GM10847 (cell line): Measurements from ENCODE around the gene TBL3.

Experiments used
- POLR2A ChIP-seq: IDR thresholded peaks from 2 replicates; pipeline ENCODE4 v1.6.1; 2011; ENCODE audit not compliant: insufficient read length; ENCODE audit errors: extremely low read depth

TBL3 gene

GRCh38 chr16:2026461-2027023 is 54.7 kb downstream of the TBL3 start, which contains the start of gene NHERF2:
Gene NHERF2 (plus strand): TSS chr16:2026902. CDS start chr16:2027006, 104 bp downstream.
- TF ChIP-seq POLR2A, result no peak

DNA sequence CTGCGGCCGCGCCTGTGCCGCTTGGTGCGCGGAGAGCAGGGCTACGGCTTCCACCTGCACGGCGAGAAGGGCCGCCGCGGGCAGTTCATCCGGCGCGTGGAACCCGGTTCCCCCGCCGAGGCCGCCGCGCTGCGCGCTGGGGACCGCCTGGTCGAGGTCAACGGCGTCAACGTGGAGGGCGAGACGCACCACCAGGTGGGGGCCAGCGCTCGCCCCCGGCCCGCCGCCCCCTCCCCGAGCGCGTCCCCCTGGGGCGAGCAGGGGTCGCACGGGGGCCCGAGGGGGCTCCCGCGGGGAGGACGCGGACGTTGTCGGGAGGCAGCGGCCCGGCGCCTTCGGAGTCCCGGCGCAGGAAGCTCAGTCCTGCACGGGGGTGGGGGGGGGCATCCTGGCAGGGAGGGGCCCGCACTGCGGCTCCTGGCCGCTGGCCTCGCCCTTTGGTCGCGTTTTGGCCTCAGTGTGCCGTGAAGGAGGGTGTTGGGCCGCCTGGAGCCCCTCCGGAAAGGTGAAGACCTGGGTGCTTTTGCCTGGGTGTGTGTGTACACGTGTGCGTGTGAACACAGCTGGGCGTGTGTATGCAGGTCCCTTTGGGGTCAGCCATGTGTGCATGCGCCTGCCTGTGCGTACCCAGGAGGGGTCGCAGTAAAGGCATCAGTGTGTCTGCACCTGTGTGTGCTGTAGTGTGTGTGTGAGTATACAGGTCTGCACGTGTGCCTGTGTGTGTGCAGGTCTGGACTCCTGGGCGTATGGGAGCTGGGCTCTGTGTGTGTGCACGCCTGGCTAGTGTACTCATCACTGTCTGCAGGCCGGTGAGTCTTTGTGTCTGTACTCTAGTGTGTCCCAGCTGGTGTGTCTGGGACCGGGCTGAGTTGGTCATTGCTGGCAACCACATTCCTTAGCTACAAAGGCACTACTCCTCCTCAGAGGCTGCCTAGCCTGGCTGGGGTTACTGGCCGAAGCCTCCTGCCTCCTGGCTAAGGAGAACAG is 55.5 kb downstream of the TBL3 start:
- TF ChIP-seq POLR2A, result no peak

DNA sequence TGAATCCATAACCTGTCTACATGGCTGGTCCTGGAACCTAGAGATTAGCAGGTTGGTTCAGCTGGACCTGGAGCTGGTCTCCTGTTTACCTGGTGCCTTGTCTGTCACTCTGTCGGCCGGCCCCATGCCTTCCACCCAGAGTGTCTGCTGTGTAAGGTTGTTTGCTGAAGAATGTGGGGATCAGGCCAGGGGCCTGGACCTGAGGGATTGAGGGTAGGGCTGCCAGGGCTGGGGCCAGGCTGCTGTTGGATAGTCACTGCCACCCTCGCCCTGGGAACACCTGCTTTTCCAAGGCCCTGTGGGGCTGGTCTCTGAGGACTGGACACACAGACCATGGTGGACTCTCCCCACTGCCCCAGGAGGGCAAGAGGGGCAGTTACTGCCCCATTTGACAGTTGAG is 56.3 kb downstream of the TBL3 start:
- no peak for TF ChIP-seq POLR2A

- TF ChIP-seq POLR2A, result no peak
Measured at GRCh38 chr16:2028620-2029220, 56.9 kb downstream of the TBL3 start.

DNA sequence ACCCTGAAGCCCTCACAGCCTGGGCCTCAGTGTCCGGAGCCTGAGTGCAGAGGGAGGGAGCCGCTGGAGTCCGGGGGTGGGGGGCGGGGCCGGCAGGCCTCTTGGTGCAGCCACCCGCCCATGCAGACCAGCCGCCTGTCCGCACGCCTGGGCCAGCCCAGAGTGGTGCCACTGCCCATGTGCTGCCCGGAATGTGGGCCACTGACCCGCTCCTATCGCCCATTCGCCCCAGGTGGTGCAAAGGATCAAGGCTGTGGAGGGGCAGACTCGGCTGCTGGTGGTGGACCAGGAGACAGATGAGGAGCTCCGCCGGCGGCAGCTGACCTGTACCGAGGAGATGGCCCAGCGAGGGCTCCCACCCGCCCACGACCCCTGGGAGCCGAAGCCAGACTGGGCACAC is 57.5 kb downstream of the TBL3 start:
- TF ChIP-seq POLR2A, result no peak

DNA sequence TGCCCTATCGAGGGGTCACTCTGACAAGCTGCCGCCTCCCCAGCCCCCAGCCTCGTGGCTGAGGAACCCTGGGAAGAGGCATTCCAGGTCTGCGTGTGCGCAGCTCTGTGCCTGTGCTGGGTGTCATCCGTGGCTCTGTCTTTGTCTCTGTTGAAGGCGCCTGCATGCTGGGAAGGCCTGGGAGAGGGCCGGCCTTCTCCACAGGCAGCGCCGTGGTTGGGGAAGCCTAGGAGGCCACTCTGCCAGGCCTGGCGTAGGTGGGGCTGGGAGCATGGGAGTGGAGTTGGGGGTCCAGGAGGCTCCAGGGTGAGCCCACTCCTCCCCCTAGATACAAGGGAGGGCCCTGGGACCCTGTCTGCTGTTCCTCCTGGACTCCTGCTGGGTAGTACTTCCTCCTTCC is 58.2 kb downstream of the TBL3 start:
- TF ChIP-seq POLR2A, result no peak

- no peak for TF ChIP-seq POLR2A
Measured at GRCh38 chr16:2031081-2031577, 59.3 kb downstream of the TBL3 start.
